HG02588 (cell line): ENCODE results near the gene TEDDM1.
"Not testable (repeated sequence)": the region's sequence is repeated elsewhere in the genome, so short reads cannot be mapped to it uniquely, and the experiment has no call there.

ENCODE experiments used
- ATAC-seq: cut with Tn5 transposase; IDR thresholded peaks from one replicate; pipeline ENCODE4 v1.9.1; 2021; ENCODE audit warnings: mild to moderate bottlenecking, moderate library complexity; ENCODE audit not compliant: unreplicated experiment

Gene TEDDM1

DNA sequence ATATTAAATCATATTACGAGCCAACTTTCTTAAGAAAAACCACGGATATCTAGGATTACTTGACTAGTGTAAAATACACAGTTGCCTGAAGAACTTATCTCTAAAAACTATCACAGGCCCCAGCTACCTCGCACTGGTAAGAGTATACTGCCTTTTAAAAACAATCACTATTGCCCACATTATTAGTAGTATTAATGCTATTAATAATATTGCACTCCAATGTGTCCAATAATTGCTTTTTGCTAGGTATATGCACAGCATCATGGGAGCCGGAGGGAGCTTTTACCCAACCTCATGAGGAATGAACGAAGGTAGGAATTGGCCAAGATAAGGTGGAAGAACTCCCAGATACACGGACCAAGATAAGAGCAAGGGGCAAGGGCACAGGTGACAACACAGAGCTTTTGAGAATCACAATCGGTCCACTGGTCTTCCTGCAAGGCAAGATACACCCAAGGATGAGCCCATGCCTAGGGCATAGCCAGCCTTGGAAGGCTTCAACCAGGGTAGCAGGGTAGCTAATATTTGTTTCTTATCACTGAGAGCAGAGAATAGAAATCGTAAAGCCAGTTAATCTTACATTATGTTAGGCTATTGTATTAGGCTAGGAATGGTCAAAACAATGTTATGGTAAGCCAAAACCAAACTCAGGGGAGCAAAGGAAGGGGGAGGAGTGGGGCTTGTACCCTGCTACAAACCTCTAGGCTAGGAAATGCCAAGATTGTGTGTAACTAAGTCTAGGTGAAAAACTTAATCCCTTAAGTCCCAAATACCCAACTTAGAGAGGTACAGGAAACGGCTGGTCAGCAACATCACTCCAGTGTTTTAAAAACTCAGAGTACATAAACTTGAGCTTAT lies 18.3 kb downstream of the TEDDM1 start:
- no peak for ATAC-seq

DNA sequence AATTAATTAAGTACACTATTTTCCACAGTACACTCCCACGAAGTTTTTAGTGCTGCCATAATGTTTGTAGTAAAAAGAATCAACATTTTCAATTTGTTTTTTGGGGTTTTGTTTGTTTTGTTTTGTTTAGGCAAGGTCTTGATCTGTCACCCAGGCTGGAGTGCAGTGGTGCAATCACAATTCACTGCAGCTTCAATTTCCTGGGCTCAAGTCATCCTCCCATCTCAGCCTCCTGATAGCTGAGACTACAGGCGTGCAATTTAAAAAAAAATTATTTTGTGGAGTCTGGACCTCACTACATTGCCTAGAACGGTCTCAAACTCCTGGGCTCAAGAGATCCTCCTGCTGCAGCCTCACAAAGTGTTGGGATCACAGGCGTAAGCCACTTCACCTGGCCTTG lies 20.3 kb downstream of the TEDDM1 start:
- ATAC-seq: no peak

- not testable (repeated sequence) for ATAC-seq
Measured at GRCh38 chr1:182379781-182380180, 20.7 kb downstream of the TEDDM1 start.

- no peak for ATAC-seq
Measured at GRCh38 chr1:182376936-182377574, 23.4 kb downstream of the TEDDM1 start.

GRCh38 chr1:182374101-182374834 lies 26.2 kb downstream of the TEDDM1 start:
- ATAC-seq: no peak

- no peak for ATAC-seq
Measured at GRCh38 chr1:182370532-182370931, 29.9 kb downstream of the TEDDM1 start.

GRCh38 chr1:182368903-182369302 lies 31.6 kb downstream of the TEDDM1 start:
- no peak for ATAC-seq

GRCh38 chr1:182368358-182368757 lies 32.1 kb downstream of the TEDDM1 start:
- ATAC-seq: no peak

DNA sequence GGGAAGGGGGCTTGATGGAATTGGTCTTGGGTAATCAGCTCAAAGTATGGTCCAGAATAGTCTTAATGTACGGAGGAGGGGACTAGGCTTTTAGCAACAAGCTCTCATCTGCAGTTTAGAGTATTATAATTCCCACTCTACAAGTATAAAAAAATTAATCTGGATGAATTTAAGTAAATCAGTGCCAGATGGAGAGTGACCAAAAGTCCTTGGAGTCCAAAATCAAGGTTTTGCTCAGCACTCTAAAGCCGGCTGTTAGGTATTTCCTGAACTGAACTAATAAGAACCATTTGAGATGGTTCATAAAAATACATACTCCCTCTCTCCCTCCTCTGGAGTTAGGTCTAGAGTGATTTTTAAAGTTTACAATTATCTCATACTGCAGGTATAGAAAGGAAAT lies 32.5 kb downstream of the TEDDM1 start:
- ATAC-seq: no peak

DNA sequence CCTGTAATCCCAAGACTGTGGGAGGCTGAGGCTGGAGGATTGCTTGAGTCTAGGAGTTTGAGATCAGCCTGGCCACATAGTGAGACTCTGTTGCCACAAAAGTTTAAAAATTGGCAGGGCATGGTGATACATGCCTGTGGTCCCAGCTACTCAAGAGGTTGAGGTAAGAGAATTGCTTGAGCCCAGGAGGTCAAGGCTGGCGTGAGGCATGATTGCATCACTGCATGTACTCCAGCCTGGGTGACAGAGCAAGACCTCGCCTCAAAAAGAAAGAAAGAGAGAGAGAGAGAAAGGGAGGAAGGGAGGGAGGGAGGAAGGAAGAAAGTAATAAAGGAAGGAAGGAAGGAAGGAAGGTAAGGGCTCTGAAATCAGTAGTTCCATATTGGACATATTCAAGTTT lies 33.9 kb downstream of the TEDDM1 start:
- ATAC-seq: no peak

DNA sequence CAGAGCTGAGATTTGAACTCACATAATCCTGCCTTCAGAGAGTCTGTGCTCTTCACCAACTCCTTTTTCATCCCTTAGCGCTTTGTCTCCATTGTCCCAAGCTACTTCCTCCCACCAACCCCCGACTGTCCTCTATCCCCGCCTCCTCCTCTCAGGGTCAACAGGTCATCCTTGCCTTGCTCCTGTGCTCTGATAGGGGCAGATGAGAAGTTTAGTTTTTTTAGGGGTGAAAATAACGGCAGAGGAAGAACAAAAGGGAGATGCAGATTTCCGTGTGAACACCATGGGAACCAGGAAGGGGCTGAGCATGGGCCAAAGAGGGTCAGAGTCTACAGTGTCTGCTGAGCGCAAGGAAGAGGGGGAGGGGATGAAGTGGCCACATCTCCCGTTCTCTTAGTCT lies 40.8 kb downstream of the TEDDM1 start:
- no peak for ATAC-seq

- no peak for ATAC-seq
Measured at GRCh38 chr1:182357913-182358312, 42.6 kb downstream of the TEDDM1 start.

- ATAC-seq: no peak
Measured at GRCh38 chr1:182357171-182357570, 43.3 kb downstream of the TEDDM1 start.

DNA sequence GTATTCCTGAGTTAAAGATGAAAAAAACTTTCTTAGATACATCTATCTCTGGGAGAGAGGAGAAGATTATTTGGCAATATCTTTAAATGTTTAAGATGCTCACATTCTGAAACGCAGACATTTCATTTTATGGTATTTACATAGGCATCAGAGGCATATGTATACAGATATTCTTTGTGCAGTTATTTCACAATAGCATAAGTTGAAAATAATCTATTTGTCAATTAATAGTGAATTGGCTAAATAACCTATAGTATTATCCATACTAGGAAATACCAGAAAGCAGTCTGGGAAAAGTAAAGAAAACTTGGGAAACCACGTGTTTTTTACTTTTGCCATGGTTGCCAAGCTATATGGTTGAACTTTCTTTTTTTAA lies 44.8 kb downstream of the TEDDM1 start:
- ATAC-seq: no peak

- ATAC-seq: no peak
Measured at GRCh38 chr1:182351790-182352364, 48.6 kb downstream of the TEDDM1 start.

DNA sequence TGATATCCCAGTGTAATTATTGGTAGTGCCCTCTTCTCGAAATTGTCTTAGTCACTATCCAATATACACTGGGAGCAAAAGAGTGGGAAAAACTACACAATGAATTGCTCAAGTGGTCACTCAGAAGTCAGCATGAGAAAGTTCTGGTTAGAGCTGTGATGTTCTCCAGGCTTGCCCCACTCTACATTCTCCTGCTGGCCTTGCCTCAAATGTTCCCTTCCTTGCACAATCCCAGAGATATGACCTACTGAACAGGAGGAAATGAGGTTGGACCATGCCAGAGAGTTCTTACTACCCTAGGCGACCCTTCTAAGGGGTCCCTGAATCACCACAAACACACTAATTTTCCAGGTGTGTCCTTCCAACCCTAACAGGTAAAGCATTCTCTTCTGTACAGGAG lies 49.6 kb downstream of the TEDDM1 start:
- no peak for ATAC-seq

- ATAC-seq: no peak
Measured at GRCh38 chr1:182348961-182349747, 51.3 kb downstream of the TEDDM1 start.
